ENCODE measurements around the gene GRAMD1A. TPM values are rescaled to one million over a fixed set of nuclear protein-coding genes. Genes with fewer than 3 reads are reported as not detected.
"Not testable (repeated sequence)": the region's sequence is repeated elsewhere in the genome, so short reads cannot be mapped to it uniquely, and the experiment has no call there.

Gene GRAMD1A
- total RNA-seq, 1 donor from 2014 or later: 67.4 TPM

DNA sequence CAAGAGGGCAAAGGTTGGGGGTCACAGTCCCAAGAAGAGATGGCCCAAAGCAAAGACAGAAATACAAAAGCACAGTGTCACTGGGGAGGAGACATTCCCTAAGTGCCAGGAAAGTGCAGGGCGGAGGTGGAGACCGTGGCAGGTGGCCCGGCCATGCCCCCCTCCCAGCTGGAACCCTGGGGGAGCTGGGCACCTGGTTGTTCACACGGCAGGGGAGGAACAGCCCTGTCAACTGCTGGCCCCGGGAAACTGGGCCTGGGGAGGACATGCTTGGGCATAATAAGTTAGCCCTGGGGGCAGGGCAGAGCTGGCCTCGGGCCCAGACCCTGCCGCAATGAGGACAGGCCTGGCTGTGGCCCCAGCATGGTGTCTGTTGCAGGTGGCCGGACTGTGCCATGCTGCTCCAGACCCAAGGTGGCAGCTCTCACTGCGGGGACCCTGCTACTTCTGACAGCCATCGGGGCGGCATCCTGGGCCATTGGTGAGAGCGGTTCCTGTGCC, 48.8 kb downstream of the GRAMD1A start:
- Mint-ChIP-seq H3K27ac (ENCODE audit: unreplicated experiment) (no peak overlapping the region), H3K4me3 (ENCODE audit: unreplicated experiment) (no peak overlapping the region), H3K27me3 (ENCODE audit: low read depth, unreplicated experiment) (peaks cover 23% of the 10 kb centered on the region), H3K4me1 (ENCODE audit: low read depth, unreplicated experiment) (no peaks in the 10 kb centered on the region), H3K36me3 (ENCODE audit: low read depth, unreplicated experiment) (peaks cover 2% of the 10 kb centered on the region), H3K9me3 (ENCODE audit: unreplicated experiment) (no peaks in the 10 kb centered on the region)
- Histone ChIP-seq H3K4me3 (ENCODE audit: insufficient read depth, low read depth, low read length) (no peak overlapping the region), H3K9ac (ENCODE audit: low read length) (no peak overlapping the region), H3K27ac (ENCODE audit: low read depth, low read length) (no peak overlapping the region), H3K9me3 (ENCODE audit: insufficient read depth, low read depth, low read length) (no peaks in the 10 kb centered on the region), H3K4me1 (ENCODE audit: insufficient read depth, low read length) (no peaks in the 10 kb centered on the region), H3K4me2 (ENCODE audit: low read length) (no peak overlapping the region), H2AFZ (ENCODE audit: low read depth, low read length) (no peak overlapping the region), H3K79me2 (ENCODE audit: insufficient read depth, low read length) (no peaks in the 10 kb centered on the region), H3K36me3 (ENCODE audit: insufficient read depth, low read length) (no peaks in the 10 kb centered on the region), H3K27me3 (ENCODE audit: insufficient read depth, low read length) (no peaks in the 10 kb centered on the region), H4K20me1 (ENCODE audit: insufficient read depth, low read length) (no peaks in the 10 kb centered on the region)
- DNase-seq (ENCODE audit: low read depth) (no peak), FAIRE-seq (no peak)
- TF ChIP-seq, protein P1, sequence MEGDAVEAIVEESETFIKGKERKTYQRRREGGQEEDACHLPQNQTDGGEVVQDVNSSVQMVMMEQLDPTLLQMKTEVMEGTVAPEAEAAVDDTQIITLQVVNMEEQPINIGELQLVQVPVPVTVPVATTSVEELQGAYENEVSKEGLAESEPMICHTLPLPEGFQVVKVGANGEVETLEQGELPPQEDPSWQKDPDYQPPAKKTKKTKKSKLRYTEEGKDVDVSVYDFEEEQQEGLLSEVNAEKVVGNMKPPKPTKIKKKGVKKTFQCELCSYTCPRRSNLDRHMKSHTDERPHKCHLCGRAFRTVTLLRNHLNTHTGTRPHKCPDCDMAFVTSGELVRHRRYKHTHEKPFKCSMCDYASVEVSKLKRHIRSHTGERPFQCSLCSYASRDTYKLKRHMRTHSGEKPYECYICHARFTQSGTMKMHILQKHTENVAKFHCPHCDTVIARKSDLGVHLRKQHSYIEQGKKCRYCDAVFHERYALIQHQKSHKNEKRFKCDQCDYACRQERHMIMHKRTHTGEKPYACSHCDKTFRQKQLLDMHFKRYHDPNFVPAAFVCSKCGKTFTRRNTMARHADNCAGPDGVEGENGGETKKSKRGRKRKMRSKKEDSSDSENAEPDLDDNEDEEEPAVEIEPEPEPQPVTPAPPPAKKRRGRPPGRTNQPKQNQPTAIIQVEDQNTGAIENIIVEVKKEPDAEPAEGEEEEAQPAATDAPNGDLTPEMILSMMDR (IDR thresholded peaks at IDR 0.05; ENCODE audit: insufficient read depth, low read depth, low read length): no peak
- no peak for TF ChIP-seq EZH2 (IDR thresholded peaks at IDR 0.05; ENCODE audit: insufficient read depth, low read length)

DNA sequence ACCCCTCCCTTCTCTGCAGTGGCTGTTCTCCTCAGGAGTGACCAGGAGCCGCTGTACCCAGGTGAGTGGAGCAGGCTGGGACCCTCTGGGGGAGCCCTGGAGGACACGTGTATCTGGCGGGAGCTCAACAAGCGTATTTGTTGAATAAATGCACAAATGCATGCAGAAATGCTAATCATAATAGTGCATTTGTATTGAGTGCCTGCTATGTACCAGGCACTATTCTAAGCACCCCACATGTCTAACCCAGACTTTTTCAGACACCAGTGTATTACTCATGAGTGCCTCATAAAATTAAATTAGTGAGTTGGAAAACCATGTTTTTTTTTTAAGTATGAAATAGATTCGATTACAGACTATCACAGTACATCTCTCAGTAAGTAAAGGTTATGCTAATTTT, 49.3 kb downstream of the GRAMD1A start:
- no peaks in the 10 kb centered on the region for H3K9me3 ChIP-seq (ENCODE audit: insufficient read depth, low read depth, low read length)
- H3K79me2 ChIP-seq (ENCODE audit: insufficient read depth, low read length): no peaks in the 10 kb centered on the region
- Mint-ChIP-seq H3K27ac (ENCODE audit: unreplicated experiment) (no peak overlapping the region), H3K9me3 (ENCODE audit: unreplicated experiment) (no peaks in the 10 kb centered on the region), H3K36me3 (ENCODE audit: low read depth, unreplicated experiment) (peaks cover 2% of the 10 kb centered on the region), H3K27me3 (ENCODE audit: low read depth, unreplicated experiment) (peaks cover 20% of the 10 kb centered on the region), H3K4me1 (ENCODE audit: low read depth, unreplicated experiment) (no peaks in the 10 kb centered on the region), H3K4me3 (ENCODE audit: unreplicated experiment) (no peak overlapping the region)
- no peak for TF ChIP-seq EZH2 (IDR thresholded peaks at IDR 0.05; ENCODE audit: insufficient read depth, low read length)
- TF ChIP-seq, protein P1 (IDR thresholded peaks at IDR 0.05; ENCODE audit: insufficient read depth, low read depth, low read length): no peak
- no peak overlapping the region for H2AFZ ChIP-seq (ENCODE audit: low read depth, low read length)
- H3K36me3 ChIP-seq (ENCODE audit: insufficient read depth, low read length): no peaks in the 10 kb centered on the region
- peaks cover 2% of the 10 kb centered on the region for H3K27me3 ChIP-seq (ENCODE audit: insufficient read depth, low read length)
- no peak overlapping the region for H3K4me3 ChIP-seq (ENCODE audit: insufficient read depth, low read depth, low read length)
- H3K4me1 ChIP-seq (ENCODE audit: insufficient read depth, low read length): no peaks in the 10 kb centered on the region
- H4K20me1 ChIP-seq (ENCODE audit: insufficient read depth, low read length): no peaks in the 10 kb centered on the region
- DNase-seq (ENCODE audit: low read depth) (no peak), FAIRE-seq (no peak)
- no peak overlapping the region for H3K9ac ChIP-seq (ENCODE audit: low read length)
- H3K4me2 ChIP-seq (ENCODE audit: low read length): no peak overlapping the region
- H3K27ac ChIP-seq (ENCODE audit: low read depth, low read length): no peak overlapping the region

DNA sequence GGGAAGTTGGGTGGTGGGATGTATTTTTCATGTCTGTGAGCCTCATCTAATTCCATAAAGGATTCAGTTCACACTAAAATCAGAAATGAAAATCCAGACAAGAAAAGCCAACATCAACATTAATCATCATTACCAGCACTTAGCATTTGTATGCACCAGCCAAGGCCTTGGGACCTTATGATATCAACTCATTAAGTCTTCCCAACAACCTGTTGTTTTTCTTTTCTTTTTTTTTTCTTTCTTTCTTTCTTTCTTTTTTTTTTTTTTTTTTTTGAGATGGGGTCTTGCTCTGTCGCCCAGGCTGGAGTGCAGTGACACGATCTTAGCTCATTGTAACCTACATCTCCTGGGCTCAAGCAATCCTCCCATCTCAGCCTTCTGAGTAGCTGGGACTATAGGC, 50.5 kb downstream of the GRAMD1A start:
- not testable (repeated sequence) for H3K4me3 ChIP-seq (ENCODE audit: insufficient read depth, low read depth, low read length); H3K27ac ChIP-seq (ENCODE audit: low read depth, low read length); H3K36me3 Mint-ChIP-seq (ENCODE audit: low read depth, unreplicated experiment); H3K9ac ChIP-seq (ENCODE audit: low read length); H3K4me1 ChIP-seq (ENCODE audit: insufficient read depth, low read length); H3K9me3 Mint-ChIP-seq (ENCODE audit: unreplicated experiment); H3K4me2 ChIP-seq (ENCODE audit: low read length); H3K4me1 Mint-ChIP-seq (ENCODE audit: low read depth, unreplicated experiment); DNase-seq (ENCODE audit: low read depth); H3K9me3 ChIP-seq (ENCODE audit: insufficient read depth, low read depth, low read length); FAIRE-seq; H2AFZ ChIP-seq (ENCODE audit: low read depth, low read length); H3K27me3 ChIP-seq (ENCODE audit: insufficient read depth, low read length); H3K4me3 Mint-ChIP-seq (ENCODE audit: unreplicated experiment); H3K79me2 ChIP-seq (ENCODE audit: insufficient read depth, low read length); H3K36me3 ChIP-seq (ENCODE audit: insufficient read depth, low read length); H4K20me1 ChIP-seq (ENCODE audit: insufficient read depth, low read length)
- peaks cover 16% of the 10 kb centered on the region for H3K27me3 Mint-ChIP-seq (ENCODE audit: low read depth, unreplicated experiment)
- H3K27ac Mint-ChIP-seq (ENCODE audit: unreplicated experiment): peak overlapping the region; percentile 26

DNA sequence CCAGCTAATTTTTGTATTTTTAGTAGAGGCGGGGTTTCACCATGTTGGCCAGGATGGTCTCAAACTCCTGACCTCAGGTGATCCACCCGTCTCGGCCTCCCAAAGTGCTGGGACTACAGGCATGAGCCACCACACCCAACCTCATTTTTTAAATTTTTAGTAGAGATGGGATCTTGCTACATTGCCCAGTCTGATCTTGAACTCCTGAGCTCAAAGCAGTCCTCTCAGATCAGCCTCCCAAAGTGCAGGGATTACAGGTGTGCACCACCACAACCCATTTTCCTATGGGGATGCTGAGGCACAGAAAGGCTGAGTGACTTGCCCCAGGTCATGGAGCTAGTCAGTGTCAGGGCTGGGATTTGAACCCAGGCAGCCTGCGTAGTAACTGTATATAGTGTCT, 51.1 kb downstream of the GRAMD1A start:
- H3K9me3 ChIP-seq (ENCODE audit: insufficient read depth, low read depth, low read length); H3K4me3 Mint-ChIP-seq (ENCODE audit: unreplicated experiment); H3K4me1 ChIP-seq (ENCODE audit: insufficient read depth, low read length); H3K9me3 Mint-ChIP-seq (ENCODE audit: unreplicated experiment); DNase-seq (ENCODE audit: low read depth); H3K9ac ChIP-seq (ENCODE audit: low read length); H3K27ac Mint-ChIP-seq (ENCODE audit: unreplicated experiment); H3K36me3 ChIP-seq (ENCODE audit: insufficient read depth, low read length); H3K4me1 Mint-ChIP-seq (ENCODE audit: low read depth, unreplicated experiment); H3K4me2 ChIP-seq (ENCODE audit: low read length); H2AFZ ChIP-seq (ENCODE audit: low read depth, low read length); H3K4me3 ChIP-seq (ENCODE audit: insufficient read depth, low read depth, low read length); H3K79me2 ChIP-seq (ENCODE audit: insufficient read depth, low read length); H3K36me3 Mint-ChIP-seq (ENCODE audit: low read depth, unreplicated experiment); H3K27ac ChIP-seq (ENCODE audit: low read depth, low read length); H4K20me1 ChIP-seq (ENCODE audit: insufficient read depth, low read length); FAIRE-seq; H3K27me3 ChIP-seq (ENCODE audit: insufficient read depth, low read length): not testable (repeated sequence)
- peaks cover 21% of the 10 kb centered on the region for H3K27me3 Mint-ChIP-seq (ENCODE audit: low read depth, unreplicated experiment)

Data from astrocyte (in vitro differentiated cells and primary cell).